NCI-H2029 treated with DMSO at 0.1 percent for 48 hours (cell line): Measurements from ENCODE around the gene LHX4.
"Not testable (repeated sequence)": the region's sequence is repeated elsewhere in the genome, so short reads cannot be mapped to it uniquely, and the experiment has no call there.

Experiments
- DNase-seq: peaks from one replicate; lab custom pipeline; 2025; lab: John Stamatoyannopoulos, UW

The LHX4 gene

GRCh38 chr1:180197231-180197630, 32.8 kb upstream of the LHX4 start:
- no peak for DNase-seq

- DNase-seq: no peak
Observed at GRCh38 chr1:180198196-180198595, 31.9 kb upstream of the LHX4 start.

- DNase-seq: no peak
Observed at GRCh38 chr1:180198611-180199010, 31.5 kb upstream of the LHX4 start.

- DNase-seq: no peak
Observed at GRCh38 chr1:180199018-180199417, 31.0 kb upstream of the LHX4 start.

GRCh38 chr1:180201451-180202200, 28.4 kb upstream of the LHX4 start:
- DNase-seq: no peak

- DNase-seq: not testable (repeated sequence)
Observed at GRCh38 chr1:180202588-180202987, 27.5 kb upstream of the LHX4 start.

GRCh38 chr1:180204231-180204630, 25.8 kb upstream of the LHX4 start:
- no peak for DNase-seq

- no peak for DNase-seq
Observed at GRCh38 chr1:180206581-180206980, 23.5 kb upstream of the LHX4 start.

GRCh38 chr1:180208264-180208663, 21.8 kb upstream of the LHX4 start:
- DNase-seq: no peak

GRCh38 chr1:180210008-180210620, 19.9 kb upstream of the LHX4 start:
- DNase-seq: no peak

- no peak for DNase-seq
Observed at GRCh38 chr1:180211156-180211859, 18.8 kb upstream of the LHX4 start.

- DNase-seq: no peak
Observed at GRCh38 chr1:180211860-180212229, 18.2 kb upstream of the LHX4 start.

GRCh38 chr1:180213401-180214170, 16.5 kb upstream of the LHX4 start:
- DNase-seq: no peak

GRCh38 chr1:180215856-180216625, 14.0 kb upstream of the LHX4 start:
- no peak for DNase-seq

GRCh38 chr1:180217006-180217405, 13.1 kb upstream of the LHX4 start:
- no peak for DNase-seq

GRCh38 chr1:180218806-180219765, 11.0 kb upstream of the LHX4 start:
- no peak for DNase-seq

GRCh38 chr1:180219776-180220175, 10.3 kb upstream of the LHX4 start:
- no peak for DNase-seq

GRCh38 chr1:180221462-180221861, 8.6 kb upstream of the LHX4 start:
- no peak for DNase-seq

- no peak for DNase-seq
Observed at GRCh38 chr1:180224902-180225301, 5.2 kb upstream of the LHX4 start.

GRCh38 chr1:180225403-180225802, 4.7 kb upstream of the LHX4 start:
- no peak for DNase-seq
